Measurements from ENCODE around the gene CKMT2.

Gene CKMT2

GRCh38 chr5:81302596-81302995 lies 69.5 kb downstream of the CKMT2 start:
- no peak for DNase-seq (ENCODE audit: extremely low read depth in 1 of 2, low read depth in 1 of 2)

- DNase-seq (ENCODE audit: extremely low read depth in 1 of 2, low read depth in 1 of 2) = no peak
These were observed 70.4 kb downstream of the CKMT2 start for GRCh38 chr5:81303563-81303962.

GRCh38 chr5:81305785-81306184 lies 72.7 kb downstream of the CKMT2 start:
- no peak for DNase-seq (ENCODE audit: extremely low read depth in 1 of 2, low read depth in 1 of 2)

- no peak for DNase-seq (ENCODE audit: extremely low read depth in 1 of 2, low read depth in 1 of 2)
These were observed 75.7 kb downstream of the CKMT2 start for GRCh38 chr5:81308836-81309235.

- no peak for DNase-seq (ENCODE audit: extremely low read depth in 1 of 2, low read depth in 1 of 2)
These were observed 77.4 kb downstream of the CKMT2 start for GRCh38 chr5:81310402-81311063.

- no peak for DNase-seq (ENCODE audit: extremely low read depth in 1 of 2, low read depth in 1 of 2)
These were observed 80.2 kb downstream of the CKMT2 start for GRCh38 chr5:81313278-81313677.

- no peak for DNase-seq (ENCODE audit: extremely low read depth in 1 of 2, low read depth in 1 of 2)
These were observed 80.6 kb downstream of the CKMT2 start for GRCh38 chr5:81313686-81314085.

- no peak for DNase-seq (ENCODE audit: extremely low read depth in 1 of 2, low read depth in 1 of 2)
These were observed 81.5 kb downstream of the CKMT2 start for GRCh38 chr5:81314581-81314980.

GRCh38 chr5:81315336-81315735 lies 82.2 kb downstream of the CKMT2 start:
- no peak for DNase-seq (ENCODE audit: extremely low read depth in 1 of 2, low read depth in 1 of 2)

GRCh38 chr5:81315830-81316229 lies 82.7 kb downstream of the CKMT2 start:
- no peak for DNase-seq (ENCODE audit: extremely low read depth in 1 of 2, low read depth in 1 of 2)

Data from activated CD8-positive, alpha-beta memory T cell treated with anti-CD3 and anti-CD28 coated beads for 1 hour (primary cell).